ENCODE results near the gene SYCP1.

Gene SYCP1

DNA sequence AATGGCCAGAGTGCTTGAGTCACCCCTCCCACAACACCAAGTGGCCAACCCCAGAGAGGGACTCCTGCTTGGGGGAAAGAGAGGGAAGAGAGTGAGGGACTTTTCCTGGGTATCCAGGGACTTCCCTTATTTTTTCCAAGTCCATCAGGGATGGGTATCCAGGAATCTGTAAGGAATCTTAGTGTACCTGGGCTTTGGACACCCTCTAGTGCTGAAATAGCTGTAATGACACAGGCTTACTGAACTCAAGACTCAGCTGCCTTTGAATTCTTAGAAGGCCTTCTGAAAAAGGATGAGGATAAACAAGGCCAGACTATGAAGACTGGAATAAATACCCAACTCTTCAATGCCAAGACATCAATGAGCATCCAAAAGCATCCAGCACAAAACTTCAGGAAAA lies 187.0 kb downstream of the SYCP1 start:
- Histone ChIP-seq H3K27ac (no peak overlapping the region), H3K4me3 (no peak overlapping the region)

All from skin epidermis (tissue), 12 donors.